GM21367 (cell line): ENCODE data around the gene TIAM1.
A peak's percentile ranks its signal among the peaks of the same experiment; 100 is the strongest.

Experiments
- ATAC-seq: cut with Tn5 transposase; IDR thresholded peaks from one replicate; pipeline ENCODE4 v1.9.1; 2021; ENCODE audit not compliant: unreplicated experiment

TIAM1 gene

DNA sequence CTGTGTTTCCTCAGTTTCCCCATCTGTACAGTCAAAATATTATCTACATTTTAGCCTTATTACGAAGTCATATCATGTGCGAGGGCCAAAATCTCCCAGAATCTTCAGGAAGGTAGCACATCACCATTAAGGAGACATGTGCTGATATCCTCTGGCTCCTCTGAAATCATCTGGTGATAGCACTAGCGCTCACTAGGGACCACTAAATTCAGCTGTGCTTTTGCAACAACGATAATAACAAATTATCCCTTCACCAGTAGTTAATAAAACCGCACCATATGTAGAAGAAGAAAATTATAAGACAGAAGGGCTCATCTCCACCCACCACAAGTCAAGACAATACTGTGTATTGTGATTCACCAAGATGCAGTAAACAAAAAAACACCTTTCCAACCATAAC is 53.3 kb downstream of the TIAM1 start:
- ATAC-seq: no peak

DNA sequence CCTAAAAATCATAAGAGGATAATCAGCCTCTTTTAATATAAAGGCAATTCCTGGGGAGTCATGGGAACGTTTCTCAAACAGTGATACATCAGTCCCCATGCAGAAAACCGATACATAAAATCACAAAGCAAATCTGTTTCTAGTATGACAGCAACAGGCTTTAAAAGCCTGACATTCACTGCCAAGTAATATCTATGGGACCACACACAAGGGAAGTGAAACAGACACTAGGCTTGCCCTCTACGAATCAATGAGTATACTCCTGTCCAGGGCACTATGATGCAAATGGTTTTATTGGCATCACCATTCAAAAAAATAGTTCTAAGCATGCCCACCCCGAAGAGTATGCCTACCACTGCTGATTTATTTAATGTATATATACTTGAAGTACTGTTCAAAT is 54.4 kb downstream of the TIAM1 start:
- peak; percentile 73 for ATAC-seq

DNA sequence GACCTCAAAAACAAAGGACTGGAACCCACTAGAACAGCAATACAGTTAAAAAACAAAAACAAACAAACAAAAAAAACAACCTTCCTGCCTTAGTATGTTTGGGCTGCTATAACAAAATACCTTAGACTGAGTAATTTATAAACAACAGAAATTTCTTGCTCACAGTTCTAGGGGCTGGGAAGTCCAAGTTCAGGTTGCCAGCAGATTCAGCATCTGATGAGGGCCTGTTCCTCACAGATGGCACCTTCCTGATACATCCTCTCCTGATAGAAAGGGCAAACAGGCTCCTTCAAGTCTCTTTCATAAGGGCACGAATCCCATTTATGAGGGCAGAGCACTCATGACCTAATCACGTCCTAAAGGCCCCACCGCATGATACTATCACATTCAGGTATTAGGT is 55.9 kb downstream of the TIAM1 start:
- no peak for ATAC-seq

DNA sequence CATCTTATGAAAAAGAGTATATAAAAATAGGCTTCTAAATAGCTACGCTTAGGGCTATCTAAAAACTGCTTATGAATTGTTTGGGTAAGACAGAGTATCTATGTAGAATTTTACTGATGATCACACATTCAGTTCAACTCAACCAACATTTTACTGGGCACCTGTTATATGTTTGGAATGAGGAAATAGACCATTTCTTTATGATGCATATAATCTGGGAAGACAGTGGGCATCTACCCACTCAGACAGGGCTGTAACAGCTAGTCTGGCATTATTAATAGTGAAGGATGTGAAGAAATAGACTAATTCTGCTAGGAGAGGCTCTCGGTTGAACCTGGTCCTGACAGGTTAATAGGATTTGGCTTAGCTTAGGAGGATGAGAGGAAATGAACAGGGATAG is 56.9 kb downstream of the TIAM1 start:
- ATAC-seq: no peak

DNA sequence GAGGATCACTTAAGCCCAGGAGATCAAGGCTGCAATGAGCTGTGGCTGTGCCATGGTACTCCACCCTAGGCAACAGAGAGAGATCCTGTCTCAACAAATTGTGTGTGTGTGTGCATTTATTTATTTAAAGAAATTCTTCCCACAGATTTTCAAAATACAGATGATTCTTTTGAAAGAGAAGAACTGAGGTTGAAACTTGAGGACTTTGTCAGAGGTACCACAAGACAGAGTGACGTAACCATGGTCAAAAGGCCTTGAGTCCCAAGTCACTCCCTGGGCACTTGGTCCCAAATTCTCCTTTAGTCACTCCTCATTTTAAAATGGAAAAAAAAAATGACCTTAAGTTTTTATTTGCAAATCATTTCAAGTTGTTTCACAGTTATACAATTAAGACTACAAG is 57.4 kb downstream of the TIAM1 start:
- no peak for ATAC-seq

DNA sequence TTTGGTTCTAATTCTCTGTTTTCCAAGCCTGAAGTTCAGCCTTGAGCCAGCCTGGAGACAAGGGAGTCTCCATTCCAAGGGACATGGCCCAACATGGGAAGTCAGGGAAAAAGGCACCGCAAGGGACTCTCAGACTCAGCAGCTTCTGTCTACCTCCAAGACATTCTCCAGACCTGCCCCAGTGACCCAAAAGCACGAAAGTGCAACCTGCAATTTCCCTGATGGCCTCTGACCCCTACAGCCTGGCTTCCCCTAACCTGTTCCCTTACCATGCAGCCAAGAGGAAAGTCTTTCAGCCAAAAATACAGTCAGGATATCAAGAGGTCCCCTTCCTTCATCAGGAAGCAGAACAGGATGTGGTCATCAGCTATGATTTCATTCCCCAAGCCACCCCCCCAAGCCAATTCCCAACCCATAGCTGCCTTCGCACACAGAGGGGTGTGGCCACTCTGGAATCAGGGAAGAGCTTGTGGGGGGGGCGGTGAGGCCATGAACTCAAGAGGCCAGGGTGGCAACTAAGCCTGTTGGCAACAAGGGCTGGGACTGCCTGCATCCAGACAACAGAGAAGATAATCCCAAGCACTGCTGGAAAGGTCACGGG is 59.2 kb downstream of the TIAM1 start:
- no peak for ATAC-seq

DNA sequence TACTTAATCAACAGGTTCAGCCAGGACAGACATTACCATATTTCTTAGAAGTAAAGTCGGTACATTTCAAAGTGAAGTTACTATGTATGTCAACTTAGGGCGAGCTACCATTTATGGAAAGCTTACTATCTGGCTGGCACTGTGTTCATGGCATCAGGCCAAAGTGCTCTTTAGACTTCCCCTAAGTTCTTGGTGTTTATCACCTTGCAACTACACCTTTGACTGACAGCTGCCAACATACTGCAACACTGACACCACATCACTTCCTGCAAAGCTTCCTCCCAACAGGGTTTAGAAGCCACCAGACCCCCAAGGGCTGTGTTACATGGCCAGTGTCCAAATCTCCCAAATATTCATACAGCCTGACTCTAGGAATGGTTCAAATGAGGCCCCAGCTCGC is 61.0 kb downstream of the TIAM1 start:
- ATAC-seq: no peak

DNA sequence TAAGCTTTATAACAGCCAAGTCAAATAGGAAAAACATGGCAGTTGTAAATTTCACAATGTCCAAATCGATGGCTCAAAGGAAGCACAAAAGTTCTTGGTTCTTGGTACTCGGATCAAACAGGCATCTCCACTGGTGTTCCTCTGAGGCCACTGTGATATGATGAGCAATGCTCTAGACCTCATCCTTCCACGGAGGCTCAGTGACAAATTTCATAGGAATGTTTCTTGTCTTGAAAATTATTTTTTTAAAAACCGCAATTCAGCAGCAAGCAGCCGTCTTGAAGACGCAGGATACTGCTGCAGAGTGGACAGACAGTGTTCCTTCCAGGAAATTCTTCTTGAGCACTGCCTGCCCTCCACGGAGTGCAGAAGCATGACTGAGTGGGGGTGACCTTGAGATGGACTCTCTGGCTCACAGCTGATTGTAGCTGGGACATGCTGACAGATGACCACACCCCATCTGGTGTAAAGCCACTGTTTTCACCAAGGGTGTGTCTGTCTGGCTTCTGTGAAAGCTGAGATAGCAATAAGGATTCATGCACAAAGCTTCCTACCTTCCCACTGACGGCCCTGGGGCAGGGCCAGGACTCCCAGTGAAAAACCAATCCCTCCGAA is 61.9 kb downstream of the TIAM1 start:
- no peak for ATAC-seq

DNA sequence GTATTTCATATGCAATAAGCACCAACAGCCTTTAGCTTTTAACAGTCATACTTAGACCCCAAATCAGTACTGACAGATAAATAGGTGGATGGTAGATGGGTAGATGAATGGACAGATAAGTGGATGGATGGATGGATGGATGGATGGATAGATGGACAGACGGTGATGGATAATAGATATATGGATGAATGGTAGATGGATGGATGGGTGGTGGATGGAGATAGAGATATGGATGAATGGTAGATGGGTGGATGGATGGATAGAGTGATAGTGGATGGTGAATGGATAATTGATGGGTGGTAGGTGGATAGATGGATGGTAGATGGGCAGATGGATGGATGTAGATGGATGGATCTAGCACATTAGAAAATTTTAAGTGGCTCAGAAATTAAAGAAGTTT is 62.5 kb downstream of the TIAM1 start:
- ATAC-seq: no peak

DNA sequence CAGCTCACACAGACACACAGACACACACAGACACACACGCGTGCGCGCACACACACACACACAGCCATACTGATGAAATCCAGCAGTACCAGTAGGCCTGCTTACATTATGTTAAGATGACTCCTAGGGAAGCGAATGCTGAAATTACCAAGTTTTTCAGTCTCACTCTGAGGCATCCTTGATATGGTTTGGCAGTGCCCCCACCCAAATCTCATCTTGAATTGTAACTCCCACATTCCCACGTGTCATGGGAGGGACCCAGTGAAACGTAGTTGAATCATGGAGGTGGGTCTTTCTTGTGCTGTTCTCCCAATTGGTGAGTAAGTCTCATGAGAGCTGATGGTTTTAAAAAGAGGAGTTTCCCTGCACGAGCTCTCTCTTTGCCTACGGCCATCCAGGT is 64.1 kb downstream of the TIAM1 start:
- ATAC-seq: no peak

DNA sequence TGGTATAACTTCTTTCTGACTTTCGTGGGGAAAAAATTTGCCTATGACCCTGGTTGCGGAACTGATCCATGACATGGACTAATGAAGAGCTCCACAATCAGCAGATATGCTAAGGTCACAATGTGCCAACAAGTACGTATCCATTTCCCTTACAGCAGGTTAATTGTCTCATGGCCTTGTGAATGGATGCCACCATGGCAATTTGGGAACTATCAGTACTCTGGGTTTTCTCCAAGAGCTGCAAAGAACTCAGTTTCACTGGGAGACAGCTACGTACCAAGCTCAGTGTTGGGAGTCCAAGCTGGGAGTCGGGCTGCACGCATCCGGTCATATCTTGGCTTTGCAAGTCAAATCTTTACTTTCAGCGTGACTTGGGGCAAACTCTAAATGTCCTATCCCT is 64.8 kb downstream of the TIAM1 start:
- no peak for ATAC-seq

DNA sequence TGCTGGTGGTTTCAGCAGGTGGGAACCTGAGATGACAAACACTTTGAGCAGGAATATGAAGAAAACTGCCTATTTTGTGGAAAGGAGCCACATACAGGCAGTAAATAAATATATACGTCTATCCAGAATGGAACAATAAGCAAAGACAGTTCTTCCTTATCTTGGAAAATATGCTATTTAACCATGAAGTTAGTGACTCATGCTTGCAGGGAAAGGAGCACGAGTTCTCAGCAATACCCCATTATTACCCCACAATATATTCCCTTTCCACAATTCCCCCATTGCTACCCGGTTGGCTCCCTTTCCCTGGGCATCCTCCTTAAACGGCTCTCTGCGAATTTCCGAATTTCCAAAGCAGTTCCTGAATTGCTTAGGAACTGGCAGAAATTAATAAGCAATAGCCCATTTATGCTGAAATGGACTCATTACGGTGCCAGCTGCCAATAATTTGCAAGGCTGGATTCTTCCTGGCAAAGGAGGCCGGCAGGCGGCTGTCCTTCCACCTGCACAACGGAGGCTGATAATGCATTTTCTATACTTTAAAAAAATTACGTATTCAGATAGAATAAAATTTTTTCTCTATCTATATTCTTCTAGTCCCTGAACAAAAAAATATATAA is 65.4 kb downstream of the TIAM1 start:
- ATAC-seq: no peak

DNA sequence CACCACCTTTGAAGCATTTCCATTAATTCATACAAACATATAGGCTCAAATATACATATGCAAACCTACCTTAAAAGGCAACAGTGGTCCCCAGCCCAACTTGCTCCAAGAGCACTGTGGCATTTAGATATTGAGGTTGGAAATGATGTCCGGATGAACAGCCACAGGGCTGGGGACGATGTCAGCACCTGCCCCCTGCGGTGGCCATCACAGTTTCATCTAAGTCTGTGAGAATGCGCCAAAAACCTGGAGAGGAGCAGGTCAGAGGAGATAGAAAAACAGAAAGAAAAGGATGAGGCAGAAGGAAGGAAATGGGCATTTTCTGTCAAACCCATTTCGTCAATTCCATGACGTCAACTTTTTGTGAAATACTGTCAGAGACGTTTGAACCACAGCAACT is 67.4 kb downstream of the TIAM1 start:
- ATAC-seq: no peak

DNA sequence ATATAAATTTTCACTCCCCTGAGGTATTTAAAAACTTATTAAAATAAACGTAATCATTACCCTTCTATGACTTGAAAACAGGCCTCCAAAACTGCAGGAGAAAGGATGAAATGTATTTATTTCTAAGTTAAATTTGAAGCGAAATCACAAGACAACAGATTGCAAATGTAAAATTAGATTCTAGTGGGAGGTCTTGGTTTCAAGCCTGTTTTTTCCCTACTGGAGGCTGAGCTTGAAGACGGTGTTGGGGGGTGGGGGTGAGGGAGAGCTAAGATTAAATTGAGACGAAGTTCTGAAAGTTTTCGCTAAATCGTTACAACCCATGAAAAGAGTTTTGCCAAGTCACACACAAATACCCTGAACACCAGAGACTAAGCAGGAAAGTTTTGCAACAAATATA is 68.2 kb downstream of the TIAM1 start:
- ATAC-seq: no peak

DNA sequence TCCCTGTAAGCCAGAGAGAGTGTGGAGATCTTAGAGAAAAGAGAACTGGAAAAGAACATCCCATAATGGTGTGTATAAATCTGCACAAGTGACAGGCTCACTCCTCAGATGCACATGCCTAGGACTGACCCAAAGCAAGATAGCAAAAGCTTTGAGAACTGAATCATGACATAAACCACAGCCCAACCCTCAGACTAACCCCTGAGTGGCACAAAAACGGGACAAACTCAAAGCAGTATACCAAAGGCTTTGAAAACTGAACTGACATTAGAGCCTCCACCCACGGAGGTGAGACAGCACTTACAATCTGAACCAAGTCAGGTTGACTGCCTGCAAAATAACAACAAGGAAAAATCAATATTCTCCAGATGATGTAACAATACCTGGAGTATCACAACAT is 70.8 kb downstream of the TIAM1 start:
- ATAC-seq: no peak

DNA sequence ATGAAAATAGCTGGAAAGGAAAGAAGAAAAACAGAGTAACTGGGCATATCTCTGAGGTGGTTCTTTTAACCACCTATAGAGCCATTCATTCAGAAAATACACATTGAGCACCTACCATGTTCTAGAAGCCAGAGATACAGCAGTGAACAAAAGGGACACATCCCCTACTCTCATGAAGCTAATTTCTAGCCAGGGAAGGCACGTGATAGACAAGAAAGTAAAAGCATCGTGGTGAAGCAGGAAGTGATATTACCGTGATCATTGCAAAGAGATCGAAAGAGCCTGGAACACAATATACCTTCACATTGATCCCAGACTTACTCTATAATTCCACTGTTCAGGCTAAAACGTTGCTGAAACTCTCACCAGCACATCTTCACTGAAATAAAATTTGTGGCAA is 76.0 kb downstream of the TIAM1 start:
- ATAC-seq: no peak

DNA sequence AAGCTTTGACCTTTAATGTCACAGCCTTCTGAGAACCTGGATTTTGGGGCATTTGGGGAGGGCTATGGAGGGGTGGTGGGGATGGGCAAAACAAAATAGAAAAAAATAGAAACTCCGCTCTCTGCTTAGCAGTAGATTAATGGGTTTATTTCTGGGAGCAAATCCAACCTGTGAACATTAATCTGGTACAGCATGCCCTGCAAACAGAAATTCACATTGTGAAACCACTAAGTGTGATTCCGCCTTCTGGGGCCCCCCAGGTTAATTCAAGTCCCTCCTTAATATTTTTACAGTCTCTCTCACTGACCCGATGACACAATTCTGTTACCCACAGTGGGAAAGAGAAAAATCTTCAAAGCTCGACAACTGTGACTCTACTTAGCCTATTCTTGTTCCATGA is 76.4 kb downstream of the TIAM1 start:
- ATAC-seq: no peak

DNA sequence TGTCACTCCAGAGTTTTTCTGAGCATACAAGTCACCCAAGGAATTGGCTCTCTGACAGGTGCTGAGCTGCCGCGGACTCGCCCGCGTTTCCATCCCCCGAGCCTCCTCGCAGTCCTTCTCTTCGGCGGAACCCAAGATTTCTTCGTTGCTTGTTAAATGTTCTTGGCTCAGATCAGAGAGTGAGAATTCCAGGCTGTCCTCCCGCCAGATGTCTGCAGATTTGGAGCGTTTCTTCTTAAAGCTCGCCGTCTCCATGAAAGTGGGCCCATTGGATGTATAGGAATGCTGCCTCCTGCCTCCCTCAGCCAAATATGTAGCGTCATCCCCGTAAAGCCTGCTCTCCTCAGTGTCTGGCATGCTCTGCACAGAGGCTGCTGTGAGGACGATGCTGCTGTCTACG is 77.8 kb downstream of the TIAM1 start:
- ATAC-seq: no peak

DNA sequence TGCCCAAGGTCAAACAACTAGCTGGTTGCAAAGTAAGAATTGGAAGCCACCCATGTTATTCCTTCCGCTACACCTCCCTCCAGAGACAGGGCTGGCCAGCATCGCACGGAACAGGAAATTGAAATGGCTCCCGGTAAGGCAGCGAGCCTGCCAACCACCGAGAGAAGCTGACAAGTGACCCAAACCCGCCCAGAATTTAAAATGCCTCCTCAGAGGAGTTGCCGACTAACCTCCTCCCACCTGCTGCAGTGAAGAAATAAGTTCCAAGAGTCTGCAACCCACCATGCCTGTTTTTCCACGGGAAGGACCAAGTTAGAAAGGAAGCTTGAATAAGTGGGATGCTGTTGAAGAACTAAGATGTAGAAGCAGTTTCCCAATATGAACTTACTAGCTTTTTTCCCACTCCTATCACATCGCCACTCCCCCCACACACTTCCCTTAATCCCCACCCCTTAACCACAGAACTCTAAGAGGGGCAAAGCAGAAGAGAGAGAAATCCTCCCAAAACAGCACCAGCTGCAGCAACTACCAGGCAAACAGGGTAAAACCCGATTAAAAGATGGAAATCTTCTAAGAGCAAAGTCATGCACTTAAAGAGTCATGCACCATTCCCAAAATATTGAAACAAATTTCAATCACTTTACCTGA is 78.6 kb downstream of the TIAM1 start:
- no peak for ATAC-seq

DNA sequence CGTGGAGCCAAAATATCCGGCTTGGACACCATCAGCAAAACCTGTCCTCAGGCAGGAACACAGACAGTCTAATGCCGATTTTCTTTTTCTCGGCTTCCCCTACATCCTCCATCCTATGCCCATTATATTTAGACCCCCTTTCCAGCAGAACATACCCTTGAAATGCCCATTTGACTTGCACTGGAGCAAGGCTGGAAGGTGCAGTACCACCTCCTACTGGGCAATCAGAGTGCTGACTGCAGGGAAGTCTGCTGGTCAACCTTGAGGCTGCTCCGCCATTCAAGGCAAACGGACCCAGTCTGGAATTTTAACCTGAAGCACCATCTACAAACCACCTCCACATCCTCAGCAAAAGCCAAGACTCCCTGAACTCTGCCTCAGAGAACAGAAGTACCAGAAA is 79.5 kb downstream of the TIAM1 start:
- ATAC-seq: no peak

DNA sequence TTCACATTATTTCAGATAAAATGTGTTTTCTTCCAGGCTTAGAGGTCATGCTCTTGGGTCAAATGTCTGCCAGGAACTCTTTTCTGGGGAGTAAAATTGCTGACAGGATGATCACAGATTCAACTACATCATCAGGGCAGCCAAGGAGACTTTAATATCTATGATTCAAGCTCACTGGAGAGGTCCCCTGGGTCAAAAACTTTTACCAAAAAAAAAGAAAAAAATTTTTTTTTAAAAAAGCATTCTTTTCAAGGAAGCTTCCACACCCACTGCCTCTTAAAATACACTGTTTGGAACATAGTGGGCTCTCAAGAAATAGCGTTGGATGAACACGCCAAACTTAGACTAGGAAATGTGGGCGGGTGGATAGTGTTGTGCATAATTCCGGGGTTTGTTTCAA is 81.3 kb downstream of the TIAM1 start:
- no peak for ATAC-seq

DNA sequence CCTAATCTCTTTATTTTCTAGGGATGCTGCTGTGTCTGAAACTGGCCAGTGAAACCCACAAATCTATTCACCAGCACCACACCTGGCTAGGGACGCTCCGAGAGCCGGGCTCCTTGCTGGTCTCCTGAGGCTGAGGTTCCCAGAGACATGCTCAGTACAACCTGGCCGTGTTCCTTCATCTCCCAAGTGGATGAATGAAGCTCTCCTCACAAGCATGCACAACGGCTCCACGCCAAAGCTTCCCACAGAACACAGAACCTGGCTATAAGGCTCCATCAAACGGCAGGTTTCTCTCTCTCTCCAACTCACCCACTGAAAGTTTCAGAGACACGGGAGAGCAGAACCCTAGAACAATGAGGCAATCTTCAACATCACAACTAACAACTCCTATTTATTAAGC is 82.3 kb downstream of the TIAM1 start:
- no peak for ATAC-seq
